ENCODE results near the gene NOTCH1.

The NOTCH1 gene

DNA sequence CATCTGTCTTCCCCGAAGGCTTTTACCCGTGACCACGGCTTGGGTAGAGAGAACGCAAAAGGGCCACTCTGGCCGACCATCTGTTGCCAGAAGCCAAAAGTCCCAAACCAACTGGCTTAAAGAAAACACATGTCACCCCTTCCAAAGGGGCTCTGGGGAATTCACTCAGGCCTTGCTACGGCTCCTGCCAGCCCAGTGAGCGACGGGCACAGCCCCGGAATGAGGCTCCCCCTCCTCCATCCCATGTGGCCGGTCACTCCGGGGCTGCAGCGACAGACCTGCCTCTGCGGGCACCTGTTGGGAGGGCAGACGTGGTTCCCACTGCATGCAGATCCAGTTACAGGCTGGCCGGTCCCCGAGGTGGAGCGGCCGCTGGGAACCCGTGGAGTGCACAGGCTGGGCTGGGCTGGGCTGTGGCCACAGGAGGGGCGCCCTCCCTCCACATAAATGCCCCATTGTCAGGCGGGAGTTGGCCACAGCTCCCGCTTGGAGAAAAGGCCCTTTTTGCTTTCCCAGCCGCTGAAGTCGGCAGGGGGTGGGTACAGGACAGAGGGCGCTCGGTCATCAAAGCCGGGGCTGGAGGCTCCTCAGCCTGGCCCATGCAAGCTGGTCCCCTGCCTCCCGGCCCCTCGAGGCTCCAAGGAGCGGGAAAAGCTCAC, 19.9 kb downstream of the NOTCH1 start:
- H3K4me3 ChIP-seq (replicated peaks; ENCODE audit: insufficient read depth, low read length): no peak overlapping the region
- no peaks in the 10 kb centered on the region for H3K27me3 ChIP-seq (ENCODE audit: insufficient read depth, poor library complexity, severe bottlenecking)
- TF ChIP-seq, protein P1, sequence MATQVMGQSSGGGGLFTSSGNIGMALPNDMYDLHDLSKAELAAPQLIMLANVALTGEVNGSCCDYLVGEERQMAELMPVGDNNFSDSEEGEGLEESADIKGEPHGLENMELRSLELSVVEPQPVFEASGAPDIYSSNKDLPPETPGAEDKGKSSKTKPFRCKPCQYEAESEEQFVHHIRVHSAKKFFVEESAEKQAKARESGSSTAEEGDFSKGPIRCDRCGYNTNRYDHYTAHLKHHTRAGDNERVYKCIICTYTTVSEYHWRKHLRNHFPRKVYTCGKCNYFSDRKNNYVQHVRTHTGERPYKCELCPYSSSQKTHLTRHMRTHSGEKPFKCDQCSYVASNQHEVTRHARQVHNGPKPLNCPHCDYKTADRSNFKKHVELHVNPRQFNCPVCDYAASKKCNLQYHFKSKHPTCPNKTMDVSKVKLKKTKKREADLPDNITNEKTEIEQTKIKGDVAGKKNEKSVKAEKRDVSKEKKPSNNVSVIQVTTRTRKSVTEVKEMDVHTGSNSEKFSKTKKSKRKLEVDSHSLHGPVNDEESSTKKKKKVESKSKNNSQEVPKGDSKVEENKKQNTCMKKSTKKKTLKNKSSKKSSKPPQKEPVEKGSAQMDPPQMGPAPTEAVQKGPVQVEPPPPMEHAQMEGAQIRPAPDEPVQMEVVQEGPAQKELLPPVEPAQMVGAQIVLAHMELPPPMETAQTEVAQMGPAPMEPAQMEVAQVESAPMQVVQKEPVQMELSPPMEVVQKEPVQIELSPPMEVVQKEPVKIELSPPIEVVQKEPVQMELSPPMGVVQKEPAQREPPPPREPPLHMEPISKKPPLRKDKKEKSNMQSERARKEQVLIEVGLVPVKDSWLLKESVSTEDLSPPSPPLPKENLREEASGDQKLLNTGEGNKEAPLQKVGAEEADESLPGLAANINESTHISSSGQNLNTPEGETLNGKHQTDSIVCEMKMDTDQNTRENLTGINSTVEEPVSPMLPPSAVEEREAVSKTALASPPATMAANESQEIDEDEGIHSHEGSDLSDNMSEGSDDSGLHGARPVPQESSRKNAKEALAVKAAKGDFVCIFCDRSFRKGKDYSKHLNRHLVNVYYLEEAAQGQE (IDR thresholded peaks at IDR 0.05; ENCODE audit: insufficient replicate concordance, low read depth): no peak
- no peak for TF ChIP-seq SPI1 (IDR thresholded peaks at IDR 0.05; ENCODE audit: borderline replicate concordance, low read depth)
- no peak for DNase-seq (ENCODE audit: low read depth in 1 of 2, low spot score in 1 of 2)
- H3K27ac ChIP-seq (replicated peaks): no peak overlapping the region

- no peak for DNase-seq (ENCODE audit: low read depth in 1 of 2, low spot score in 1 of 2)
- Histone ChIP-seq H3K27me3 (ENCODE audit: insufficient read depth, poor library complexity, severe bottlenecking) (no peaks in the 10 kb centered on the region), H3K27ac (replicated peaks) (no peak overlapping the region), H3K4me3 (replicated peaks; ENCODE audit: insufficient read depth, low read length) (no peak overlapping the region)
- no peak for TF ChIP-seq GABPA (IDR thresholded peaks at IDR 0.05; ENCODE audit: low read depth)
- no peak for TF ChIP-seq POLR2AphosphoS5 (IDR thresholded peaks at IDR 0.05; ENCODE audit: low read depth)
- TF ChIP-seq, protein P2, sequence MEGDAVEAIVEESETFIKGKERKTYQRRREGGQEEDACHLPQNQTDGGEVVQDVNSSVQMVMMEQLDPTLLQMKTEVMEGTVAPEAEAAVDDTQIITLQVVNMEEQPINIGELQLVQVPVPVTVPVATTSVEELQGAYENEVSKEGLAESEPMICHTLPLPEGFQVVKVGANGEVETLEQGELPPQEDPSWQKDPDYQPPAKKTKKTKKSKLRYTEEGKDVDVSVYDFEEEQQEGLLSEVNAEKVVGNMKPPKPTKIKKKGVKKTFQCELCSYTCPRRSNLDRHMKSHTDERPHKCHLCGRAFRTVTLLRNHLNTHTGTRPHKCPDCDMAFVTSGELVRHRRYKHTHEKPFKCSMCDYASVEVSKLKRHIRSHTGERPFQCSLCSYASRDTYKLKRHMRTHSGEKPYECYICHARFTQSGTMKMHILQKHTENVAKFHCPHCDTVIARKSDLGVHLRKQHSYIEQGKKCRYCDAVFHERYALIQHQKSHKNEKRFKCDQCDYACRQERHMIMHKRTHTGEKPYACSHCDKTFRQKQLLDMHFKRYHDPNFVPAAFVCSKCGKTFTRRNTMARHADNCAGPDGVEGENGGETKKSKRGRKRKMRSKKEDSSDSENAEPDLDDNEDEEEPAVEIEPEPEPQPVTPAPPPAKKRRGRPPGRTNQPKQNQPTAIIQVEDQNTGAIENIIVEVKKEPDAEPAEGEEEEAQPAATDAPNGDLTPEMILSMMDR (IDR thresholded peaks at IDR 0.05; ENCODE audit: insufficient read depth, low read length): no peak
- TF ChIP-seq SPI1 (IDR thresholded peaks at IDR 0.05; ENCODE audit: borderline replicate concordance, low read depth): no peak
- TF ChIP-seq, protein P1 (IDR thresholded peaks at IDR 0.05; ENCODE audit: insufficient replicate concordance, low read depth): no peak
Observed at GRCh38 chr9:136525207-136525606, 20.6 kb downstream of the NOTCH1 start.

DNA sequence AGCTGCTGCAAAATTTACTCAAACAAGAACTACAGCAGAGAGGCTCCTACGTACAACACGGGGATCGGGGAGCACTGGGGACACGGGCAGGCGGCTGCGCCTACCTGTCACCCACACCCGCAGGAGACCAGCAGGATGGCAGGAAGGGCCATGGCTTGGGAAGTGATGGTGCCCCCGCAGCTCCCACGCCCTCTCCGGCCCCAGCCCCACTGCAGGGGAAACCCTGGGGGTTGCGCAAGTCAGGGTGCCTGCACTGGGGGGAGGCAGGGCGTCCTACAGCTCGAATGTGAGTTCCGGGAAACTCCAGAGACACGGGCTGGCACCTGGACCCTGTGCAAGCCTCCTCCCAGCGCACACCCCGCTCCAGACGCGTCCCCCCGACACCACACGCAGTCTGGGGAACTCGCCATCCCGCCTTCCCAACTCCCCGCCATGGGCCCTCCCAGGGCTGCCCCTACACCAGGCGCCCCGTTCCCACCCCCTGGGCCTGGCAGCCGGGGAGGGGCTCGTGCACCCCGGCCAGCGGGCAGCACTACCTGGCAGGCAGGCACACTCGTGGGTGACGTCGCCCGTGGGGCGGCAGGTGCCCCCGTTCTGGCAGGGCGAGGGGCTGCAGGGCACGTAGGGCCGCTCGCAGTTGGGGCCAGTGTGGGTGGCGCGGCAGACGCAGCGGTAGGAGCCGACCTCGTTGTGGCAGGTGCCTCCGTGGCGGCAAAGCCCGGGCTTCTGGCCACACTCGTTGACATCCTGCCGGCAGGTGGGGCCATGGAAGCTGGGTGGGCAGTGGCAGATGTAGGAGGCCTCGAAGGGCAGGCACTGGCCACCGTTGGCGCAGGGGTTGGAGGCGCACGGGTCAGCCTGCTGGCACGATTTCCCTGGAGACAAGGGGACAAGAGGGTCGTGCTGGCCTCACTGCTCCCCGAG, 23.3 kb downstream of the NOTCH1 start:
- Histone ChIP-seq H3K27ac (replicated peaks) (peak overlapping the region; percentile 68), H3K27me3 (ENCODE audit: insufficient read depth, poor library complexity, severe bottlenecking) (no peaks in the 10 kb centered on the region)
- peak; percentile 5; the same call in 1 of the 2 replicates for TF ChIP-seq SPI1 (IDR thresholded peaks at IDR 0.05; ENCODE audit: borderline replicate concordance, low read depth)
- no peak for TF ChIP-seq GABPA (IDR thresholded peaks at IDR 0.05; ENCODE audit: low read depth)
- TF ChIP-seq, protein P2 (IDR thresholded peaks at IDR 0.05; ENCODE audit: insufficient read depth, low read length): no peak
- peak; percentile 45; the same call in 1 of the 2 replicates for TF ChIP-seq POLR2AphosphoS5 (IDR thresholded peaks at IDR 0.05; ENCODE audit: low read depth)

DNA sequence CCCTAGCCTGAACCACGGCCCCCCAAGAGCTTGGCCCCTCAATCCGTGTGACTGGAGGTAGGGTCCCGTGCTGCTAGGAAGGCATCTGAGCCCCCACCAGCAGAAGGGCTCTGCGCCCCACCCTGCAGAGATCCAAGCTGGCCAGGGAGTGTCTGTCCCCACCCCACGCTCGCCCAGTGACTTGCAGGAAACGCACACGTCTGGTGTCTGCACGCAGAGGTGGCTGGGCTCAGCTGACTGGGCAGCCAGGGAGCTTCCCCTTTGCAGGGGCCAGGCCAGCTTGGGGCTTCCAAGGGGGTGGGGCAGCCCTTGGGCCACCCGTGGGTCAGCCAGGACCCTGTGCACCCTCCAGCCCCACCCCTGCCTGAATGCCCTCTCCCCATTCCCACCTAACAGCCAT, 24.3 kb downstream of the NOTCH1 start:
- peak in 1 of 2 experiments; percentile 78 for DNase-seq (ENCODE audit: low read depth in 1 of 2, low spot score in 1 of 2)
- Histone ChIP-seq H3K27me3 (ENCODE audit: insufficient read depth, poor library complexity, severe bottlenecking) (no peaks in the 10 kb centered on the region), H3K4me3 (replicated peaks; ENCODE audit: insufficient read depth, low read length) (no peak overlapping the region), H3K27ac (replicated peaks) (peak overlapping the region; percentile 68)
- TF ChIP-seq GABPA (IDR thresholded peaks at IDR 0.05; ENCODE audit: low read depth) (no peak), POLR2AphosphoS5 (IDR thresholded peaks at IDR 0.05; ENCODE audit: low read depth) (0 out of 2 replicates have a peak, but pooled peaks have one; percentile 50)

More for the DNA sequence above, 23.3 kb downstream of the NOTCH1 start:
- peak in 1 of 2 experiments; percentile 65 for DNase-seq (ENCODE audit: low read depth in 1 of 2, low spot score in 1 of 2)
- no peak overlapping the region for H3K4me3 ChIP-seq (replicated peaks; ENCODE audit: insufficient read depth, low read length)

All from HL-60 (cell line).